CD4-positive, alpha-beta memory T cell (primary cell): ENCODE results near the gene ENPP3. TPM values are rescaled to one million over a fixed set of nuclear protein-coding genes. Genes with fewer than 3 reads are reported as not detected.

Experiments used
- CTCF ChIA-PET: fragments of 350-600 bp; sonication (Branson Sonifier 250); formaldehyde crosslinking; loops from one replicate; lab custom pipeline; 2021; ENCODE audit warnings: inconsistent platforms; ENCODE audit not compliant: partially characterized antibody; lab: Charles Lee
- POLR2A ChIA-PET: fragments of 350-600 bp; sonication (Branson Sonifier 250); formaldehyde crosslinking; loops from one replicate; lab custom pipeline; 2021; ENCODE audit not compliant: partially characterized antibody; lab: Charles Lee
- DNase-seq, 5 donors: peaks; one replicate each; pipeline versions ENCODE4 v3.0.0 to v3.0.0-alpha.2; 2020 to 2022; ENCODE audit warnings: mixed read lengths in 1 of 5
- H3K27ac ChIP-seq: one replicate; pipeline ENCODE4 v1.7.0; 2013; ENCODE audit warnings: low read depth, low read length
- H3K27me3 ChIP-seq: 2 replicates; pipeline ENCODE4 v1.7.0; 2013; ENCODE audit warnings: mild to moderate bottlenecking, low read length, moderate library complexity; ENCODE audit not compliant: insufficient read depth
- H3K36me3 ChIP-seq: 2 replicates; pipeline ENCODE4 v1.7.0; 2013; ENCODE audit warnings: mild to moderate bottlenecking, low read length, moderate library complexity; ENCODE audit not compliant: insufficient read depth
- H3K4me1 ChIP-seq: 2 replicates; pipeline ENCODE4 v1.7.0; 2013; ENCODE audit warnings: mild to moderate bottlenecking, low read length, moderate library complexity; ENCODE audit not compliant: insufficient read depth
- H3K4me3 ChIP-seq, 2 donors: one replicate each; pipeline ENCODE4 v1.7.0; 2013; ENCODE audit warnings: low read length in 2 of 2, mild to moderate bottlenecking in 1 of 2
- H3K9me3 ChIP-seq, 2 donors: one replicate each; pipeline ENCODE4 v1.7.0; 2013; ENCODE audit warnings: low read length in 2 of 2, control low read depth in 1 of 2; ENCODE audit not compliant: control insufficient read depth in 1 of 2
- H3K27ac Mint-ChIP-seq, 7 donors: one replicate each; pipeline ENCODE4 v1.8.0; 2020 to 2021; ENCODE audit warnings: mixed read lengths in 7 of 7, mild to moderate bottlenecking in 6 of 7, inconsistent platforms in 3 of 7, moderate library complexity in 3 of 7
- H3K27me3 Mint-ChIP-seq, 2 donors: one replicate each; pipeline ENCODE4 v1.8.0; 2020 to 2021; ENCODE audit warnings: mixed read lengths in 2 of 2
- H3K36me3 Mint-ChIP-seq, 2 donors: one replicate each; pipeline ENCODE4 v1.8.0; 2020 to 2021; ENCODE audit warnings: mixed read lengths in 2 of 2, inconsistent platforms in 1 of 2, mild to moderate bottlenecking in 1 of 2
- H3K4me1 Mint-ChIP-seq, 4 donors: one replicate each; pipeline ENCODE4 v1.8.0; 2020 to 2021; ENCODE audit warnings: mixed read lengths in 4 of 4, mild to moderate bottlenecking in 1 of 4
- H3K4me3 Mint-ChIP-seq, 8 donors: one replicate each; pipeline ENCODE4 v1.8.0; 2020 to 2021; ENCODE audit warnings: mixed read lengths in 8 of 8, mild to moderate bottlenecking in 7 of 8, moderate library complexity in 6 of 8, inconsistent platforms in 3 of 8
- H3K9me3 Mint-ChIP-seq, 8 donors: one replicate each; pipeline ENCODE4 v1.8.0; 2020 to 2021; ENCODE audit warnings: mixed read lengths in 8 of 8, mild to moderate bottlenecking in 5 of 8, inconsistent platforms in 3 of 8, moderate library complexity in 1 of 8
- intact Hi-C: fragments of 100-400 bp; cut with micrococcal nuclease; formaldehyde crosslinking; loops from one replicate; pipeline ENCODE4 v1.15.1; 2023
- polyA plus RNA-seq, 2 donors: library from polyadenylated mRNA; unstranded; fragments of 300-500 nt; fragmentation: Illumina TruSeq; gene quantifications; one replicate each; pipeline ENCODE4 v1.2.3, GENCODE V29; 2021
- total RNA-seq, 2 experiments: library from RNA; stranded (reverse); gene quantifications; one replicate each; pipeline ENCODE4 v1.2.3, GENCODE V29; 2021

ENPP3 gene
- total and polyA plus RNA-seq, 4 experiments from 2014 or later, result 0.15 to 0.79 (median 0.28) TPM

DNA sequence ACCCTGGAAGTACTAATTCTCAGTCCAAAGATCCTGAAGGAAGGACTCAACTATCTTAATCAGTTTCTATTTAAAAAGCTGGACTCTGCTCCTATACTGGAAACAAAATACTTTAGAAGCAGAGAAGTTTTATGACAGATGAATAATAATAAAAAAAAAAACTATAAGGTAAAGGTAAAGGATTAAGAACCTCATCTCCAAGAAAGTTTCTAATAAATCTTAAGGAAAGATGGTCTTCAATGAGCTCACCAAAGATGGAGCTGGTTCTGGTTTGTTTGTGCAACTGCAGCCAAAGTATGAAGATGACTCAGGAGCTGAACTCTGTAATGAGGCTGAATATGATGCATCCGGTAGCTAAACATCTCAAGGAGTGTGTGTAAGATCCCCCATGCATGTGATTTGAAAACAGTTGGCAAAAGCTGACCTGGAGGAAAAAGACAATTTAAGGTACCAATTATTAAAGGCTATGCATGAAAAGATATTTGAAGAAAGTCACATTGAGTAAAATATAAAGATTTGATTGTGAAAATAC is 34.3 kb upstream of the ENPP3 start:
- peaks cover 57% of the 10 kb centered on the region for H3K36me3 ChIP-seq
- Mint-ChIP-seq H3K27me3 (no peaks in the 10 kb centered on the region), H3K9me3 (no peaks in the 10 kb centered on the region), H3K4me3 (peak overlapping the region in 1 of 8 donors; percentile 6), H3K27ac (no peak overlapping the region), H3K4me1 (peaks cover 0 to 2% (median 0%) of the 10 kb centered on the region in 4 donors), H3K36me3 (peaks cover 51 to 74% of the 10 kb centered on the region in 2 donors)
- intact Hi-C loops, result no loop called here
- POLR2A ChIA-PET, result no interaction called here
- H3K27me3 ChIP-seq, result no peaks in the 10 kb centered on the region
- no peak overlapping the region for H3K27ac ChIP-seq
- H3K4me3 ChIP-seq, result no peak overlapping the region
- no peaks in the 10 kb centered on the region for H3K9me3 ChIP-seq
- no peak for DNase-seq
- H3K4me1 ChIP-seq, result no peaks in the 10 kb centered on the region
- CTCF ChIA-PET, result interaction anchor here (1.1 to 2.3 kb wide), 2 partner anchors 25 to 718 kb away, joined by 3 to 8 read pairs; partner anchors contain the start of gene MED23

DNA sequence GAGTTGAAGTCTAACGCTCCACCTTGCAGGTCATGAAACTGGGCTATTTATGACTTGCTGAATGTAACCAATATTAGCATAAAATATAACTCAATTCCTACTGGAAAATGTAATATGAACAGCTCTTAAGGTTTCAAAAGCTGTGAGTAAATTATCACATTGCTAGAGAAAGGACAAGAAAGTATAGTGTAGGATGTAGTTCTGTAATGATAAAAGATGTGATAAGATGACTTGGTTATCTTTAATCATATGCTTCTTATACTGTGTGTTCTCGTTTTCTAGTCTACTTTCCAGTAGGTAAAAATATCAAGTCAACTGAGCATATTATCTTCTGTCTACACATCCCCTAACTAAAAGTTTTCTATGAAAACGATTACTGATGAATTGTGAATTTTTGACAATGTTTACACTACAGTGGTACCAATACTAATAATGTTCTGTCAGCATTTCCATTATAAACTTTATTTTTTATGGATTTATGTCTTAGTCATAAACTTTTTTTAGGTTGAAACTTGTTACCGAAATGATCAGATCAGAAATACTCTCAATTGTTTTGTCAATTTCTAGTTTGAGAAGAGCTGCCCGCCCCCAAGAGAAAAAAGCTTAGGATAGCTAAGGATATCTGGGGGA is 23.7 kb upstream of the ENPP3 start:
- H3K9me3 Mint-ChIP-seq, result no peaks in the 10 kb centered on the region
- H3K4me1 Mint-ChIP-seq, result peaks cover 0 to 9% (median under 1%) of the 10 kb centered on the region in 4 donors
- DNase-seq, result no peak
- H3K4me1 ChIP-seq, result no peaks in the 10 kb centered on the region
- no peak overlapping the region for H3K4me3 Mint-ChIP-seq
- H3K27me3 Mint-ChIP-seq, result no peaks in the 10 kb centered on the region
- H3K4me3 ChIP-seq, result no peak overlapping the region
- peaks cover 63% of the 10 kb centered on the region for H3K36me3 ChIP-seq
- H3K36me3 Mint-ChIP-seq, result peaks cover 53 to 73% of the 10 kb centered on the region in 2 donors
- H3K27ac Mint-ChIP-seq, result peak overlapping the region in 1 of 7 donors; percentile 25
- ChIA-PET POLR2A (interaction anchor here (1.3 to 3.3 kb wide), 2 partner anchors 14 to 15 kb away, joined by 3 to 16 read pairs; partner anchors contain the start of gene MED23), CTCF (interaction anchor here (1.2 to 6.2 kb wide), 3 partner anchors 13 to 16 kb away, joined by 3 to 45 read pairs (median 12); partner anchors contain the start of gene MED23)
- no peak overlapping the region for H3K27ac ChIP-seq
- no peaks in the 10 kb centered on the region for H3K9me3 ChIP-seq
- H3K27me3 ChIP-seq, result no peaks in the 10 kb centered on the region
- intact Hi-C loops, result no loop called here

DNA sequence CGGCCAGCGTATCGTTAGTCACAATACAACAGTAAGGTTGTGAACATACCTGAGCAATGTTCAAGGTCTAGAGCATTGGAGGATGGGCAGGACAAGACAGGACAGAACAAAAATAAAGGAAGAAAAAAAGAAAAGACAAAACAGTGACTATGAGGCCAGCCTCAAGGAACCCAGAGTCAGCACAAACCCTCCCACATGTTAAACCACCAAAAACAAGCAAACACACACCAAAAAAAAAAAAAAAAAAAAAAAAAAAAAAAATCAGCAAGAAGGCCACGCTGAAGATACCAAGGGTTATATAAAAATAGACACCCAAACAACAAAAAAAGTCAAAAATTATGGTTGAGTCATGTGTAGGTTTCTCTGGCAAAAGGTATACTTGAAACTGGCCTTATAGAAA is 21.8 kb upstream of the ENPP3 start:
- H3K9me3 Mint-ChIP-seq, result no peaks in the 10 kb centered on the region
- POLR2A ChIA-PET, result interaction anchor here (3.3 kb wide), 1 partner anchor 13 kb away, joined by 16 read pairs; the partner anchor contains the start of gene MED23

DNA sequence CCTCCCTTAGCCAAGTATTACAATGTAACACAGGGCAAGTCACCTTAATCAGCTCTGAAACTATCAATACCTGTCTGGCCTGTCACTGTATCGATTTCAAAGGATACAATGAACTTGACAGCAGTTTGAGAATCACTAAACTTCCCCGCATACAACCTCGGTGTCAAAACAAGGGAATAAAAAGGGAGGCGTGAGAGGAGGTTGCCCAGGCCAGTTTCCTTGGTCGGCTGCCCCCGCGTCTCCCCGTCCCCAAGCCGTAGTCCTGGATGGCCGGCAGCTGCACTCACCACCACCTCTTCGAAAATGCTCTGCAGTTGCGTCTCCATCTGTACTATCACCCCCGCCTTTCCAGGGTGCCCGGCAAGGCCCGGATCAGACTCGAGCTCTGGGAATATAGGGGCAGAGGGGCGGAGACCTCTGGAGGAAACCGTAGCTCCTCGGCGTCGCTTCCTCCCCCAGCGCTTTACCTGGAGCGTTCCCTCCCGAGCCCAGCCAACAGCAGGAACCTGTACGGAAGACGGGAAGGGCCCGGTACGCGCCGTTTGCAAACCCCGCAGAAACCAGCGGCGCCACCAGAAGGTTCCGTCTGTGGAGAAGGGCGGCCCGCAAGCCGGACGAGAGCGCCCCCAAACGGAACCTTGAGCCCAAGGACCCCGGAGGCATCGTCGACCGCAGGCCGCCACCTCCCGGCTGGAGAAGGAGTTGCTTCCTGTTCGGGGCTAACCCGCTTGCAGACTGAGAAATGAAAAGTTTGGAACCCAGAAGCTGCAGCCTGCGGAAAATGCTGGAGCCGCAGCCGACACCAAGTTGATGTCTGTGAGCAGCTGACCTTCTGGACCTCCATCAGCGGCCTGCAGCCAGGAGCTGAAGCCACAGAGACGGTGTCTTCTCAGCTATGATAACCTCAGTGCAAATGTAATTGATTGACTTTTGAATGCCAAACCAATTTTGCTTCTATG is 9.1 kb upstream of the ENPP3 start, which contains the start of gene MED23:
Gene MED23, minus strand, starts transcription at position 519 of the 959 bp plus-strand sequence. Its CDS starts 193 bp downstream, at position 326.
- peak; percentile 88 to 95 (median 91) for DNase-seq
- H3K4me3 ChIP-seq, result peak within 1 kb of the TSS; percentile 48 to 93
- intact Hi-C loops, result loop anchor here (1.0 to 5.0 kb wide), 10 partner anchors 94 to 884 kb away; partner anchors contain the start of genes ENPP1, EPB41L2 and STX7

More for the DNA sequence above, 21.8 kb upstream of the ENPP3 start:
- H3K4me3 Mint-ChIP-seq, result no peak overlapping the region
- Histone ChIP-seq H3K4me3 (no peak overlapping the region), H3K9me3 (no peaks in the 10 kb centered on the region), H3K4me1 (no peaks in the 10 kb centered on the region), H3K36me3 (peaks cover 67% of the 10 kb centered on the region), H3K27me3 (no peaks in the 10 kb centered on the region), H3K27ac (no peak overlapping the region)
- peaks cover 0 to 5% (median under 1%) of the 10 kb centered on the region in 4 donors for H3K4me1 Mint-ChIP-seq
- intact Hi-C loops, result no loop called here
- CTCF ChIA-PET, result no interaction called here
- no peaks in the 10 kb centered on the region for H3K27me3 Mint-ChIP-seq
- no peak overlapping the region for H3K27ac Mint-ChIP-seq
- peaks cover 46 to 72% of the 10 kb centered on the region in 2 donors for H3K36me3 Mint-ChIP-seq
- no peak for DNase-seq

DNA sequence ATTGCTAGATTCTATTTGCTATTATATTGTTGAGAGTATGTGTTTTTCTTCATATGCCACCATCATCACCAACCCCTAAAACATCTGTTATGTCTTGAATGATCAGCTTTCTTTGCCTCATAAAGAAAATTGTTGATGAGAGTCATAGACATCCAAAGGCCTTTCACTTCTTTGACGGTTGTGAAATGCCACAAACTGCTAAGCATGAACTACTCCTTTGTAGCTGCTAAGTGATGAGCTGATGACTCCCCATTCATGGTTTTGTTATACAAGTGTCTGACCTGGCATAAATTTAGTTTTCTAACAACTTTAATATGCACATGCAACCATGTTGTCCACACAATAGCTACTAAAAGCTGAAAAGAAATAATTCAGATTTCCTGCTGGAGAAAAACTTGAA is 8.4 kb upstream of the ENPP3 start:
- Histone ChIP-seq H3K36me3 (peaks cover 17% of the 10 kb centered on the region), H3K27ac (no peak overlapping the region), H3K4me1 (peaks cover 26% of the 10 kb centered on the region), H3K9me3 (no peaks in the 10 kb centered on the region), H3K4me3 (peak overlapping the region in 1 of 2 donors; percentile 93), H3K27me3 (no peaks in the 10 kb centered on the region)
- CTCF ChIA-PET, result interaction anchor here (0.6 to 5.2 kb wide), 40 partner anchors 10 to 884 kb away, joined by 3 to 68 read pairs (median 5); partner anchors contain the start of genes ENPP3 and STX7
- peaks cover 19 to 37% (median 31%) of the 10 kb centered on the region in 4 donors for H3K4me1 Mint-ChIP-seq
- no peaks in the 10 kb centered on the region for H3K27me3 Mint-ChIP-seq
- no peaks in the 10 kb centered on the region for H3K9me3 Mint-ChIP-seq
- H3K27ac Mint-ChIP-seq, result peak overlapping the region in 6 of 7 donors; percentile 1 to 97 (median 92)
- intact Hi-C loops, result loop anchor here (1.0 to 5.0 kb wide), 10 partner anchors 94 to 884 kb away; partner anchors contain the start of genes ENPP1, EPB41L2 and STX7
- peak overlapping the region; percentile 96 to 99 (median 98) for H3K4me3 Mint-ChIP-seq
- H3K36me3 Mint-ChIP-seq, result peaks cover 4 to 23% of the 10 kb centered on the region in 2 donors
- DNase-seq, result peak in 1 of 5 donors; percentile 2
- POLR2A ChIA-PET, result interaction anchor here (1.0 to 3.0 kb wide), 9 partner anchors 12 to 1191 kb away, joined by 3 to 17 read pairs (median 3); partner anchors contain the start of gene EPB41L2

More for the DNA sequence above, 9.1 kb upstream of the ENPP3 start, which contains the start of gene MED23:
- no peaks in the 10 kb centered on the region for H3K9me3 Mint-ChIP-seq
- Histone ChIP-seq H3K27me3 (no peaks in the 10 kb centered on the region), H3K27ac (peak within 1 kb of the TSS; percentile 70), H3K4me1 (peaks cover 26% of the 10 kb centered on the region), H3K36me3 (peaks cover 24% of the 10 kb centered on the region), H3K9me3 (no peaks in the 10 kb centered on the region)
- peaks cover 11 to 30% of the 10 kb centered on the region in 2 donors for H3K36me3 Mint-ChIP-seq
- H3K27ac Mint-ChIP-seq, result peak within 1 kb of the TSS; percentile 88 to 97 (median 93)
- H3K4me3 Mint-ChIP-seq, result peak within 1 kb of the TSS; percentile 96 to 99 (median 98)
- ChIA-PET POLR2A (interaction anchor here (0.6 to 3.0 kb wide), 12 partner anchors 11 to 1617 kb away, joined by 3 to 17 read pairs (median 4); partner anchors contain the start of gene EPB41L2), CTCF (interaction anchor here (0.6 to 5.2 kb wide), 48 partner anchors 9 to 885 kb away, joined by 3 to 68 read pairs (median 4); partner anchors contain the start of genes ENPP3 and STX7)
- H3K4me1 Mint-ChIP-seq, result peaks cover 19 to 37% (median 32%) of the 10 kb centered on the region in 4 donors
- no peaks in the 10 kb centered on the region for H3K27me3 Mint-ChIP-seq

DNA sequence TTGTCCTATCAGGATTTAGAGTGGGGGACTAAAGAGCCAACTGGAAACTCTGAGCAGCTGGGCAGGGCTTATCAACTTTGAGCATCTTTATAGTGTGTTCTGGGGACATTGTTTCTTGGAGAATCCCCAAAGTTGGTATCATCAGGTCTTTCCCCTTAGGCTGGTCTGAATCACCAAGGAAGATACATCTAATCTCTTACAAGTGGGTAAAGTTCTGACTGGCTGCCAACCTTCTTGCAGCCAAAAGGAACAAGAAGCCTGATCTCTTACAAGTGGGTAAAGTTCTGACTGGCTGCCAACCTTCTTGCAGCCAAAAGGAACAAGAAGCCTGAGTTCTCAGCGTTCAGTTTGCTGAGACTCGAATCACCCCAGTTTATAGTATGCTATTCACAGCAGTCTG is 7.5 kb upstream of the ENPP3 start:
- intact Hi-C loops, result loop anchor here (2.0 to 5.0 kb wide), 6 partner anchors 111 to 883 kb away; partner anchors contain the start of genes ENPP1, EPB41L2 and STX7
- H3K9me3 Mint-ChIP-seq, result no peaks in the 10 kb centered on the region
- peak overlapping the region in 2 of 8 donors; percentile 32 to 98 for H3K4me3 Mint-ChIP-seq
- peaks cover 19 to 37% (median 29%) of the 10 kb centered on the region in 4 donors for H3K4me1 Mint-ChIP-seq
- H3K36me3 ChIP-seq, result peaks cover 8% of the 10 kb centered on the region
- peaks cover 26% of the 10 kb centered on the region for H3K4me1 ChIP-seq
- no peak for DNase-seq
- no peaks in the 10 kb centered on the region for H3K9me3 ChIP-seq
- H3K27ac ChIP-seq, result no peak overlapping the region
- no peaks in the 10 kb centered on the region for H3K27me3 ChIP-seq
- CTCF ChIA-PET, result interaction anchor here (1.1 to 5.2 kb wide), 8 partner anchors 11 to 748 kb away, joined by 3 to 68 read pairs (median 13); no protein-coding TSS in a partner anchor
- no peaks in the 10 kb centered on the region for H3K27me3 Mint-ChIP-seq
- peak overlapping the region in 4 of 7 donors; percentile 7 to 88 (median 42) for H3K27ac Mint-ChIP-seq
- H3K4me3 ChIP-seq, result no peak overlapping the region
- POLR2A ChIA-PET, result interaction anchor here (1.1 to 3.0 kb wide), 3 partner anchors 16 to 447 kb away, joined by 3 to 16 read pairs (median 5); no protein-coding TSS in a partner anchor
- H3K36me3 Mint-ChIP-seq, result peaks cover 2 to 15% of the 10 kb centered on the region in 2 donors
